Osteoblast (primary cell): Measurements from ENCODE around the gene CHST15. TPM values are rescaled to one million over a fixed set of nuclear protein-coding genes. Genes with fewer than 3 reads are reported as not detected.

ENCODE experiments used
- DNase-seq: peaks from one replicate; pipeline ENCODE4 v3.0.0; 2011; ENCODE audit warnings: low spot score, mixed read lengths; ENCODE audit not compliant: insufficient read length; ENCODE audit errors: missing footprints
- H2AFZ ChIP-seq: 2 replicates; pipeline ENCODE4 v1.6.0; 2011; ENCODE audit warnings: mild to moderate bottlenecking, low read length
- H3K27ac ChIP-seq: 2 replicates; pipeline ENCODE4 v1.5.1; 2011; ENCODE audit warnings: mild to moderate bottlenecking, low read depth, low read length, moderate library complexity
- H3K27me3 ChIP-seq: 2 replicates; pipeline ENCODE4 v1.6.0; 2012; ENCODE audit warnings: mild to moderate bottlenecking, control low read depth, inconsistent platforms, low read length, moderate library complexity; ENCODE audit not compliant: insufficient read depth
- H3K36me3 ChIP-seq: 2 replicates; pipeline ENCODE4 v1.5.1; 2011; ENCODE audit warnings: mild to moderate bottlenecking, low read length, control low read depth, moderate library complexity; ENCODE audit not compliant: insufficient read depth
- H3K4me1 ChIP-seq: 2 replicates; pipeline ENCODE4 v1.5.1; 2011; ENCODE audit warnings: mild to moderate bottlenecking, low read length, control low read depth, moderate library complexity; ENCODE audit not compliant: insufficient read depth
- H3K4me2 ChIP-seq: 2 replicates; pipeline ENCODE4 v1.6.0; 2011; ENCODE audit warnings: mild to moderate bottlenecking, low read length; ENCODE audit not compliant: insufficient read depth
- H3K4me3 ChIP-seq: fragments of 200-600 bp; sonication (generic); 3 replicates; pipeline ENCODE4 v1.5.1; 2012; ENCODE audit warnings: mild to moderate bottlenecking, low read length, inconsistent platforms; ENCODE audit not compliant: insufficient read depth
- H3K79me2 ChIP-seq: 2 replicates; pipeline ENCODE4 v1.6.0; 2012; ENCODE audit warnings: mild to moderate bottlenecking, low read length, control low read depth, inconsistent platforms; ENCODE audit not compliant: insufficient read depth
- H3K9me3 ChIP-seq: 2 replicates; pipeline ENCODE4 v1.5.1; 2011; ENCODE audit warnings: low read depth, low read length, control low read depth
- H4K20me1 ChIP-seq: 2 replicates; pipeline ENCODE4 v1.6.0; 2012; ENCODE audit warnings: mild to moderate bottlenecking, low read length, control low read depth; ENCODE audit not compliant: insufficient read depth
- CTCF ChIP-seq: IDR thresholded peaks from 2 replicates; pipeline ENCODE4 v1.5.1; 2011; ENCODE audit warnings: mild to moderate bottlenecking, low read depth, low read length, moderate library complexity; ENCODE audit errors: extremely low read depth
- total RNA-seq: library from RNA; depleted of rRNA; stranded (reverse); fragments of >200 nt; gene quantifications from 2 replicates; pipeline ENCODE4 v1.2.3, GENCODE V29; 2012

CHST15 gene
- total RNA-seq, 1 donor = 22.8 TPM

GRCh38 chr10:124088915-124089314 is 4.5 kb downstream of the CHST15 start:
- Histone ChIP-seq H3K27me3 (peaks cover 5% of the 10 kb centered on the region), H4K20me1 (peaks cover 51% of the 10 kb centered on the region), H3K79me2 (no peaks in the 10 kb centered on the region), H3K27ac (no peak overlapping the region), H3K4me2 (no peak overlapping the region), H2AFZ (no peak overlapping the region), H3K4me1 (peaks cover 15% of the 10 kb centered on the region), H3K36me3 (no peaks in the 10 kb centered on the region), H3K4me3 (no peak overlapping the region), H3K9me3 (no peaks in the 10 kb centered on the region)
- peak; percentile 61 for DNase-seq
- TF ChIP-seq CTCF = no peak

DNA sequence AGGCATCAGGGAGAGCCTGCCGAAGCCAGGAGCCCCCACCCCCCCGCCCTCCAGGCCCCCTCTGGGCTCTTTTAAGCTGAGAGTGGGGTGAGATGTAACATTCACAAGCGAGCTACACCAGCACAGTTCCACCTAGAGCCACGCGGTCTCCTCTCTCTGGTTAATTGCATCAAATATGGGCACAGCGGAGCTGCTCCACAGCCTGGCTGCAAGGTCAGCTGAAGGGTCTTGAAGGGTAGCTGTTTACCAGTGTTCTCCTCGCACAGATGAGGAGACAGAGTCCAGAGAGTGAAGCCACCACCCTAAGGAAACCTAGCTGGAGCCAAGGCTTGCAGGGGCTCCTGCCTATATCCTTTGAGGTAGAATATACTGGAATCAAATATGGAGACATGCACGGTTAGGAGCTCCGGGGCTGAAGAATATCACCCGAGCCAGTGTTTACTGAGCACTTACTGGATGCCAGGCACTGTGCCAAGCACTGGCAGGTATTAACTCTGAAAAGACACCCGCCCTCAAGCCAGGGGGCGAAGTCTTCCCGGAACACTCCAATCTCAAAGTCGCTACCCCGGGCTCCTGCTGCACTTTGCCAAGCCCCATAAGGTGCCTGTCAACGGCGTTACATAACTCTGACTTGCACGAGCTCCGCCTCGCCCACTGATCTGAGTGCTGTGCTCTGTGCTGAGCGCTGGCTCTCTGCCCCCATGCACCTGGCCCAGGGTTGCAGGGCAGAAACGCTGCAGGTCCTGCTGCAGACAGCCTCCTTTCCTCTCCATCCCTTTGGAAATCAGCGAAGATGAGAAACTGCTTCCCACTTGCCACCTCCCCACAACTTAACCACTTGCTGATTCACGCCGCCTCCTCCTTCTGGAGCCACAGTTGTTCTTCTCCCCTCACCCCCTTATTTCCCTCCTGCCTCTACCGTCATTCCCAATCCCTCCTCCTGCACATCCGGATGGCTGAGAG is 5.4 kb downstream of the CHST15 start:
- H4K20me1 ChIP-seq = peaks cover 51% of the 10 kb centered on the region
- no peak for TF ChIP-seq CTCF
- H3K27ac ChIP-seq = no peak overlapping the region
- no peak overlapping the region for H3K4me2 ChIP-seq
- H3K79me2 ChIP-seq = no peaks in the 10 kb centered on the region
- no peaks in the 10 kb centered on the region for H3K9me3 ChIP-seq
- H3K4me3 ChIP-seq = no peak overlapping the region
- H2AFZ ChIP-seq = no peak overlapping the region
- H3K4me1 ChIP-seq = peaks cover 15% of the 10 kb centered on the region
- no peaks in the 10 kb centered on the region for H3K36me3 ChIP-seq
- peaks cover 5% of the 10 kb centered on the region for H3K27me3 ChIP-seq
- peak; percentile 82 for DNase-seq

- H3K4me1 ChIP-seq = peaks cover 15% of the 10 kb centered on the region
- H3K79me2 ChIP-seq = no peaks in the 10 kb centered on the region
- H3K27ac ChIP-seq = no peak overlapping the region
- DNase-seq = no peak
- H3K4me3 ChIP-seq = no peak overlapping the region
- H3K9me3 ChIP-seq = no peaks in the 10 kb centered on the region
- peaks cover 5% of the 10 kb centered on the region for H3K27me3 ChIP-seq
- peaks cover 51% of the 10 kb centered on the region for H4K20me1 ChIP-seq
- H3K36me3 ChIP-seq = no peaks in the 10 kb centered on the region
- H3K4me2 ChIP-seq = no peak overlapping the region
- TF ChIP-seq CTCF = no peak
- H2AFZ ChIP-seq = no peak overlapping the region
These were observed 6.4 kb downstream of the CHST15 start for GRCh38 chr10:124086787-124087671.
